HG02852 (cell line): ENCODE measurements around the gene UST.

ENCODE experiments used
- ATAC-seq: cut with Tn5 transposase; IDR thresholded peaks from one replicate; pipeline ENCODE4 v1.9.1; 2021; ENCODE audit warnings: mild to moderate bottlenecking, moderate library complexity; ENCODE audit not compliant: unreplicated experiment

UST gene

GRCh38 chr6:149075616-149076354 lies 329.0 kb downstream of the UST start:
- no peak for ATAC-seq

- no peak for ATAC-seq
Measured at GRCh38 chr6:149076355-149076734, 329.5 kb downstream of the UST start.

GRCh38 chr6:149077208-149077607 lies 330.4 kb downstream of the UST start:
- ATAC-seq, result no peak

DNA sequence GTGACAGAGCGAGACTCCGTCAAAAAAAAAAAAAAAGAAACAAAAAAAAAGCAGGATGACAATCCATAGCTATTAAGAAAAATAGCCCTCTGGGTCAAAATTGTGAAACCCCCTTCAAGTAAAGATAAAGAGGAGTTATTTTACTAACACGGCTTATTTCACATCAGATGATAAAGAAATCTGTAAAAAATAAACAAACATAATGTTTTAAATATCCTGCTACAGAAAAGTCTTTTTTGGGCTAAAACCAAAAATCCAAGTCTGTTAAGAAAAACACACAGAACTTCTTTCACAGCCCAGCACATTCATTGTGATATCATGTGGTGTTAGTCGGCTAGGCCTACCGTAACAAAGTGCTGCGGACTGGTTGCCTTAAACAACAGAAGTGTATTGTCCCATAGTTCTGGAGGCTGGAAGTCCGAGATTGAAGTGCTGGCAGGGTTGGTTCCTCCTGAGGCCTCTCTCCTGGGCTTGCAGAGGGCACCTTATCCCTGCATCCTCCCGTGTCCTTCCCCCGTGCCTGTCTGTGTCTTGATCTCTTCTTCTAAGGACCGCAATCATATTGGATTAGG lies 331.5 kb downstream of the UST start:
- no peak for ATAC-seq

- no peak for ATAC-seq
Measured at GRCh38 chr6:149079456-149079855, 332.6 kb downstream of the UST start.

DNA sequence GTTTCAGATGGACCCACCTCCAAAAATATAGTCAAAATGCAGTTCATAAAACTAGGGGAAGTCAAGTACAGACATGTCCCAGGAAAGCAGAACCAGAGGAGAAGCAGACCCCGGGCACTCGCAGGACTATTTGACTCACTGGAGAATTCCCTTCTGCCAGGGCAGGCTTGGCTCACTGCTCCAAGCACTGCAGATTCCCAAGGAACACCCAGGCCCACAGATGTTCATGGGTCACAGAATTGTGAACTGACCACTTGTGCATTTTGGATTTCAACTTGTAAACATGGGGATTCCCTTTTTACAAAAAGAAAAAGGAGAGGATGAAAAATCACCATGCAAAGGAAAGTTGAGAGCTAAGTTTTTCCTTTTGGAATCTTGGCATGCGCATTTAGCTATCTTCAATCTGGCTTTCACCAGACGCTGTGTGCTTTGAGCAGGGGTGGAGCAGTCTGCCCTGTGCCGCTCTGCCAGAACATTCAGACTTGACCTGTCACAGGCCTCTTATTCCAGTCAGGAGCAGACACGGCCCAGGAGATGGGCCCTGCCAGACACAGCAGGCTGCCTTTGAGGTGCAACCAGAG lies 333.2 kb downstream of the UST start:
- no peak for ATAC-seq

DNA sequence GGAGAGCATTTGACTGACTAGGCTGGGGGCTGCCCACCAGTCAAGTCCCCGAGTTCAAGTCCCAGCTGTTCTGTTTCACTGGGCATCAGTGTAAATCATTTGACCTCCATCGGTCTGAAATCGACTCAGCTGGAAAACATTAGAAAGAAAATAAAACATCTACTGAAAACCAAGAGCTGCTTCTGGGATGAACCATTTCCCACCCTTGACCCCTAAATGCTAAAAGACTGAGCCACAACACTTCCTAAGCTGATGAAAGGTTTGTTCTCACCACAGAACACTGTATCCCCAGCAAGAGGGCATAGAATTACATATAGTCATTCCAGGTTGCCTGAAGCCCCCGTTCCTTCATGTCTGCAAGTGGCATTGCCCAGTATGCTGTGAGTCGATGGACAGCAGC lies 333.7 kb downstream of the UST start:
- ATAC-seq, result no peak

DNA sequence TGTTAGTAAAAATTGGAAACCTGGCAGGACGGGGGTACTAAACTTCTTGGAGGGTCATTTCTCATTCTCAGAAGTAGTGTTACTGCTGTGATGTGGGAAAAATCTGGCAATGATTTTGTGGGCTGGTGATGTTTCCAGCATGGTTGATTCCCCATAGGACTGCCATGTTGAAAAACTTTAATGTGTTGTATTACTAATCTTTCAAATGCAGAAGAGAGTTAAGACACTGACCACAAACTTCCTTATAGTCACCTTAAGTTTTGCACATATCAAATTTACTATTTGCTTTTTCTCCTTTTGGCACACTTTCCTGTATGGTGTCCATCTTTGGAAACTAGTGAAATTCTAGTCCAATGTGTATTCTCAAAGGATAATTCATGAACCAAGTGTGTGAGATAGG lies 334.5 kb downstream of the UST start:
- ATAC-seq, result no peak

DNA sequence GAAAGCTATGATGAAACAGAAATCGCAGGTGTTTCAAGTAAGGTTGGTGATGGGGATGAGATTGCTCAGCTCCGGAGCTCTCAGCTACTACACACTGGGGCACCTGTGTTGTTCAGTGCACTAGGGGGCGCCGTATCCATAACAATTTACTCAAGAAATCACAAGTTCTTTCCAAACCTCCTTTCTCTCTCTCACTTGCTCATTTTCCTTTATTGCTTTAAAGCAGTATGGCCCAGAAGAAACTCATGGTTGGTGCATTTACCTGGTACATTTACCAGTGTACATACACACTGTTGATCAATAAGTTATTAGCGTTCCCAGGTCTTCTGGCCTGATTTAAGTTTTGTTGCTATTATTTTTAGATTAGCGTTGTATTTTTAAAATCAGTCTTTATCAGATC lies 335.5 kb downstream of the UST start:
- no peak for ATAC-seq

- ATAC-seq, result no peak
Measured at GRCh38 chr6:149084026-149084425, 337.2 kb downstream of the UST start.

GRCh38 chr6:149084808-149085556 lies 338.2 kb downstream of the UST start:
- no peak for ATAC-seq

DNA sequence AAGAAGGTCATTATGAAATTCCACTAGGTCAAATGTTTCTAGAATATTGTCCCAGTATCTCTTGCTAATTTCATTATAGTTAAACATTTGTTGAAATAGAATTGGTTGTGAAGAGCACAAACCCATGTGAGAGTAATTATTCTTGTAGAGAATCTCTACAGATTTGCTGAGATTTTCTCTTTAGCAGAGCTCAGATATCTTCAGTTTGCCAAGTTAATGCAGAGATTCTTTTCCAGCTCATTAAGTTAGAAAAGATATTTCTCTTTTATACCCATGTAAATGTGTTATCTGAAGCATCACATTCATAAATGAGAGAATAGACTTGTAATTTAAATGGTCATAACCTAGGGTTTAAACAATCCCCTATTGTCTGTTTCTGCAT lies 338.7 kb downstream of the UST start:
- no peak for ATAC-seq

- no peak for ATAC-seq
Measured at GRCh38 chr6:149086363-149086762, 339.5 kb downstream of the UST start.

DNA sequence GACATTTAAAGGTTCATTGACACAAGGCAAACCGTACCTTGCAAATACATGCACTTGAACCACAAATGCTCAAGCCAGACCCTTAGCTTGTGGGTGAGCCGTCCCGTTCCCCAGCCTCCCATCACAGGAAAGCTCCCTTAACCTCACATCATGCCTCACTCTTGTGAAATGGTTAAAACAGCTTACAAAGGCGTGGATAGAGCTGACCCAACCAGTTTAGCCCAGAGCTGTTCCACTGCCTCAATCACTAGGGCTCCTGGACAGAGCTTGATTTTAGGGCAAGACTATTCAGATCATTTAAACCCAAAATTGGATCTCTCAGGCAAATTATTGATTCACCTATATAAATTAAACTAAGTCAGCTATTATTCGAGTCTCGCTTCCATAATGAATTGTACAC lies 341.1 kb downstream of the UST start:
- ATAC-seq, result no peak

GRCh38 chr6:149088361-149088760 lies 341.5 kb downstream of the UST start:
- ATAC-seq, result no peak

DNA sequence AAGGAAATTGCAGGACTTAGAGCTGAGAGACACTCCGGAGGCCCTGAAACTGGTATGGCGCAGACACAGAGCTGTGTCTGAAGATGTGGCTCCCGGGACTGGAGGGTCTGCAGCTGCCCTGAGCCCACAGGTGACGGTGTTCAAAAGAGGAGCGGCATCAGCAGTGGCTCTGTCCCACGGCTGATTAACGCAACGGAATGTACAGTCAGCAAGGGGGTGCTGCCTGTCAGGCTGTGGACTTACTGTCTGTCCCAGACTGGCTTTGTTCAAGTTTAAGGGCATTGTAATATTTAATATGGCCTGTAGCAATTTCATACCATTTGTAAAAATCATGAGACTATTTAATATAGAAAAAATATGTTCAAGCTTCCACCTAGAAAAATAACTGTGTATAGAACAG lies 342.7 kb downstream of the UST start:
- no peak for ATAC-seq

GRCh38 chr6:149090937-149091336 lies 344.1 kb downstream of the UST start:
- ATAC-seq, result no peak

DNA sequence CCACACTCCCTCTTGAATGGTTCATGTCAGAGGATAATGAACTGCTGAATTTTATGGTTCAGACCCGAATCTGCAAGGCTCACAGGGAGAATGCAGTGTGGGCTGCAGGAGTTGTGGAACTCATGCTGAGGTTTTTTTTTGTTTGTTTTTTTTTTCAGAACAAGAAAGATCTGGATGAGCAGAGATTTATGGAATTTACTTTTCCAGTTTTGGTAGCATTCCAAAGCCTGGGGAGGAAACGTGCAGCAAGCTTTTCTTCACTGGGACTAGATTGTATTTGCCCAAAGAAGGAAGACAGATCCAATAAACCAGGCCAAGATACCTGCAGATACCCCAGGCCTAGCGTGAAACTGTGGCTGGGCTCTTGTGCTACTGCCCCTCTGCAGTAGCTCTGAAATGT lies 346.8 kb downstream of the UST start:
- no peak for ATAC-seq

GRCh38 chr6:149094156-149094555 lies 347.3 kb downstream of the UST start:
- ATAC-seq, result no peak

DNA sequence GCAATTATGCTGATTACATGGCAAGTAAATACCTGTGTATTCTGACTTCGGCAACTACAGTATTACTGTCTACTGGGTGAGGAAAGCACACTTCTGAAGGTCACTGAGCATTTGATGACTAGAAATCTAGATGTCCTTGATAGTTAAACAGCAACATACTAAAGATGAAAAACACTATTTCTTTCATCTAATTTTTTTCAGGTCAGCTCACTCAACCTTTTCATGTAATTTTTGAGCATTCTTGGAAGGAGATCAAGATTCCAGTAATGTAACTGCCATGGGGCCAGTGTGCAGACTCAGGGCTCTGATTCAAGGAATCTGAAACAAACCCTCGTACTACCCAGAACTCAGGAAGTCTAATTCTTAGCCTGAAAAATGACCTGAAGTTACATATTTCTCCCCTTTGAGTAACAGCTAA lies 348.1 kb downstream of the UST start:
- ATAC-seq, result no peak

DNA sequence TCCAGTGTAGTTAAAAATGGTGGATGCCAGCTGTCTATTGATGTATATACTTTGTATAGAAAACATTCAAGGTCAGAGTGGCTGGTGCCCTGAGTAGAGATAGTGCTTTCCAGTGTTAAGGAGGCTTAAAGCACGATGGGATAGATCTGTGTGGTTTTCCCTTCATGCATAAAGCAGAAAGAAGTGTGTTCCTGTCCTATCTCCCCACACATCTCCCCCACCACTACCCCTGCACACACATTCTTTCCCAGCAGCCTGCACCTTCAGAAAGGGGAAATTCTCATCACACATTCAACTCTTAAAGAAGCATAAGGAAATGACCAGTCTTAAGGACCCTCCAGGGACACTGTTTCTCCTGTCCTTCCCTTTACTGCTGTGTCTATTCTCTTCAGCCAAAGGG lies 349.0 kb downstream of the UST start:
- no peak for ATAC-seq

GRCh38 chr6:149097794-149098193 lies 351.0 kb downstream of the UST start:
- ATAC-seq, result no peak
